GM18951 (cell line): ENCODE results near the gene TIMM44.

Source experiments
- POLR2A ChIP-seq: IDR thresholded peaks from 4 replicates; pipeline ENCODE4 v1.6.1; 2011; ENCODE audit warnings: mild to moderate bottlenecking; ENCODE audit not compliant: insufficient read length, insufficient read depth; ENCODE audit errors: extremely low read depth
- in situ Hi-C: fragments of 300-500 bp; cut with MboI; formaldehyde crosslinking; loops from one replicate; pipeline ENCODE4 v1.12.0; 2022; ENCODE audit warnings: low sequenced_read_pairs, mixed read lengths, inconsistent platforms; ENCODE audit not compliant: unreplicated experiment

Gene TIMM44

GRCh38 chr19:7914099-7914498 is 29.4 kb downstream of the TIMM44 start:
- in situ Hi-C loops, result no loop called here
- TF ChIP-seq POLR2A, result no peak

- TF ChIP-seq POLR2A, result no peak
- in situ Hi-C loops, result no loop called here
Observed at GRCh38 chr19:7913652-7914051, 29.8 kb downstream of the TIMM44 start.

GRCh38 chr19:7912697-7913564 is 30.5 kb downstream of the TIMM44 start:
- in situ Hi-C loops, result no loop called here
- TF ChIP-seq POLR2A, result no peak

GRCh38 chr19:7912144-7912696 is 31.2 kb downstream of the TIMM44 start:
- no peak for TF ChIP-seq POLR2A

GRCh38 chr19:7911508-7912143 is 31.8 kb downstream of the TIMM44 start:
- in situ Hi-C loops, result no loop called here
- no peak for TF ChIP-seq POLR2A

More at GRCh38 chr19:7912144-7912696, 31.2 kb downstream of the TIMM44 start:
- in situ Hi-C loops, result no loop called here

- in situ Hi-C loops, result no loop called here
- TF ChIP-seq POLR2A, result no peak
Observed at GRCh38 chr19:7910321-7911161, 32.9 kb downstream of the TIMM44 start.

GRCh38 chr19:7909471-7910067 is 33.9 kb downstream of the TIMM44 start:
- in situ Hi-C loops, result no loop called here
- no peak for TF ChIP-seq POLR2A

GRCh38 chr19:7908742-7909461 is 34.6 kb downstream of the TIMM44 start:
- TF ChIP-seq POLR2A, result no peak
- in situ Hi-C loops, result no loop called here

GRCh38 chr19:7908078-7908699 is 35.3 kb downstream of the TIMM44 start:
- no peak for TF ChIP-seq POLR2A
- in situ Hi-C loops, result no loop called here

- no peak for TF ChIP-seq POLR2A
- in situ Hi-C loops, result no loop called here
Observed at GRCh38 chr19:7907544-7907943, 35.9 kb downstream of the TIMM44 start.

- TF ChIP-seq POLR2A, result no peak
- in situ Hi-C loops, result no loop called here
Observed at GRCh38 chr19:7907122-7907521, 36.3 kb downstream of the TIMM44 start.

GRCh38 chr19:7905859-7906258 is 37.6 kb downstream of the TIMM44 start:
- in situ Hi-C loops, result no loop called here
- TF ChIP-seq POLR2A, result no peak

- no peak for TF ChIP-seq POLR2A
- in situ Hi-C loops, result no loop called here
Observed at GRCh38 chr19:7905268-7905667, 38.2 kb downstream of the TIMM44 start.
